AG04449 (cell line): ENCODE measurements around the gene ATR.

ENCODE experiments used
- CTCF ChIA-PET: fragments of 350-600 bp; formaldehyde crosslinking; extraction: SDS; loops from one replicate; lab custom pipeline; 2021; ENCODE audit warnings: antibody characterized with exemption; lab: Yijun Ruan, JAX
- POLR2A ChIA-PET: fragments of 400-600, 350-600 bp; formaldehyde crosslinking; extraction: SDS; loops from one replicate; lab custom pipeline; 2020; ENCODE audit warnings: antibody characterized with exemption, inconsistent platforms; lab: Yijun Ruan, JAX
- DNase-seq: peaks from one replicate; pipeline ENCODE4 v3.0.0-alpha.2; 2010; ENCODE audit warnings: low read depth, low spot score
- H3K4me3 ChIP-seq: 2 replicates; pipeline ENCODE4 v1.5.1; 2011; ENCODE audit warnings: low read depth, mild to moderate bottlenecking, control low read depth, low read length
- CTCF ChIP-seq: IDR thresholded peaks from one replicate; pipeline ENCODE4 v1.5.1; 2011; ENCODE audit warnings: mild to moderate bottlenecking, moderate library complexity, low read length, control low read depth, inconsistent platforms; ENCODE audit not compliant: insufficient read depth; ENCODE audit errors: missing control alignments

The ATR gene

GRCh38 chr3:142543307-142543706 lies 35.2 kb downstream of the ATR start:
- no peak for DNase-seq
- POLR2A ChIA-PET: no interaction called here
- H3K4me3 ChIP-seq: no peak overlapping the region
- CTCF ChIA-PET: no interaction called here
- no peak for TF ChIP-seq CTCF

GRCh38 chr3:142542054-142542453 lies 36.5 kb downstream of the ATR start:
- DNase-seq: no peak
- ChIA-PET POLR2A (no interaction called here), CTCF (no interaction called here)

GRCh38 chr3:142536519-142536918 lies 42.0 kb downstream of the ATR start:
- ChIA-PET CTCF (no interaction called here), POLR2A (no interaction called here)
- H3K4me3 ChIP-seq: no peak overlapping the region
- DNase-seq: no peak
- TF ChIP-seq CTCF: no peak

More at GRCh38 chr3:142542054-142542453, 36.5 kb downstream of the ATR start:
- H3K4me3 ChIP-seq: no peak overlapping the region
- TF ChIP-seq CTCF: no peak

- H3K4me3 ChIP-seq: no peak overlapping the region
- POLR2A ChIA-PET: no interaction called here
- no peak for TF ChIP-seq CTCF
- DNase-seq: no peak
- CTCF ChIA-PET: no interaction called here
Observed at GRCh38 chr3:142534543-142534942, 44.0 kb downstream of the ATR start.

- ChIA-PET POLR2A (no interaction called here), CTCF (no interaction called here)
- no peak for TF ChIP-seq CTCF
- DNase-seq: no peak
- no peak overlapping the region for H3K4me3 ChIP-seq
Observed at GRCh38 chr3:142530296-142530695, 48.2 kb downstream of the ATR start.

GRCh38 chr3:142523921-142524566 lies 54.5 kb downstream of the ATR start:
- POLR2A ChIA-PET: no interaction called here
- H3K4me3 ChIP-seq: no peak overlapping the region
- CTCF ChIA-PET: no interaction called here
- no peak for DNase-seq
- TF ChIP-seq CTCF: no peak
